ENCODE measurements around the gene ERI3. TPM values are rescaled to one million over a fixed set of nuclear protein-coding genes. Genes with fewer than 3 reads are reported as not detected.

ERI3 gene
- total and polyA plus RNA-seq, 2 of the 13 experiments (the other 11 are each of a cell fraction or from before 2014, with no cell fraction given) = 35.6 to 35.9 TPM

DNA sequence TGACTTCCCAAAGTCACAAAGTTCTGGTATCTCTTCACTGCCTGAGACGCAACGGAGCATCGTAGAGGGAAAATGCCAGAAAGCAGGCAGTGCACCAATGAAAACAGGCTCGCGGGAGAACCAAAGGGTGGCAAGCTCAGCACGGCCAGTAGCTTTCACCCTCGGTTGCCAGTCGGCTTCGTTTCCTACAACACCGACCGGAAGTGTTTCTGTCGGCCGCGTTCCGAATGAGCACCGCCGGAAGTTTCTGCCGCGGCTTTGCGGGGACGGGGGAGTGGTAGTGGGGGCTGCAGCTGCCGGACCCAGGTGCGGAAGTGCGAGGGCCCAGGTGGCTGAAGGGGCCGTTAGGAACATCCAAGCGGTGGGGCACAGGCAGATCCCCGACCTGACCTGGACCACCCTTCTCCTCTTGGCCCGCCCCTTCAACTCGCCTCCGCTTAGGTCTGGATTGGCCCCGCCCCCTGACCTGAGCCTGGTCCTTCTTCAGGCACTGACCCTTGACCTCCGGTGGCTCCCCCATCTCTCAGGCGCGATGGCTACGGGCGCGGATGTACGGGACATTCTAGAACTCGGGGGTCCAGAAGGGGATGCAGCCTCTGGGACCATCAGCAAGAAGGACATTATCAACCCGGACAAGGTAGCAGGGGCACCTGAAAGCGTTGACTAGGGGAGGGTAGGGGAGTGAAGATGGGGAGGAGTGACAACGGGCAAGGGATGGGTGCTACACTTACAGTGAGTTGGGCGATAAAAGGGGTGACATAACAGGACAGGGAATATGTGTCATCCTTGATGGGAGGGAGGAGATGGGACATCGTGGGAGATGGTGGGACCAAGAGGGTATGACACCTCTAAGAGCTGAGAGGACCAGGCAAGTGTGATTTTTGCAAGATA is 141.6 kb downstream of the ERI3 start, which contains the start of gene DMAP1 (continued):
- TF ChIP-seq AGO1 (IDR thresholded peaks at IDR 0.05; ENCODE audit: low read depth, low read length, poor library complexity, severe bottlenecking) = peak; percentile 64
- peak; percentile 94 for TF ChIP-seq YEATS2 (CRISPR knock-in tag; IDR thresholded peaks at IDR 0.05; ENCODE audit: borderline replicate concordance)
- TF ChIP-seq, protein P1, sequence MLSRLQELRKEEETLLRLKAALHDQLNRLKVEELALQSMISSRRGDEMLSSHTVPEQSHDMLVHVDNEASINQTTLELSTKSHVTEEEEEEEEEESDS (CRISPR knock-in tag; IDR thresholded peaks at IDR 0.05; ENCODE audit: borderline replicate concordance) = peak; percentile 91
- peak; percentile 93 for TF ChIP-seq ZNF792 (CRISPR knock-in tag; IDR thresholded peaks at IDR 0.05)
- TF ChIP-seq ZNF747 (CRISPR knock-in tag; IDR thresholded peaks at IDR 0.05; ENCODE audit: borderline replicate concordance) = peak; percentile 42; the same call in 1 of the 2 replicates
- TF ChIP-seq HNF4G (IDR thresholded peaks at IDR 0.05; ENCODE audit: borderline replicate concordance, low read depth, low read length) = peak; percentile 32; the same call in 1 of the 2 replicates
- TF ChIP-seq HNF4G (CRISPR knock-in tag; IDR thresholded peaks at IDR 0.05; ENCODE audit: borderline replicate concordance, low read depth) = peak; percentile 58; the same call in 1 of the 2 replicates
- TF ChIP-seq, protein P2, sequence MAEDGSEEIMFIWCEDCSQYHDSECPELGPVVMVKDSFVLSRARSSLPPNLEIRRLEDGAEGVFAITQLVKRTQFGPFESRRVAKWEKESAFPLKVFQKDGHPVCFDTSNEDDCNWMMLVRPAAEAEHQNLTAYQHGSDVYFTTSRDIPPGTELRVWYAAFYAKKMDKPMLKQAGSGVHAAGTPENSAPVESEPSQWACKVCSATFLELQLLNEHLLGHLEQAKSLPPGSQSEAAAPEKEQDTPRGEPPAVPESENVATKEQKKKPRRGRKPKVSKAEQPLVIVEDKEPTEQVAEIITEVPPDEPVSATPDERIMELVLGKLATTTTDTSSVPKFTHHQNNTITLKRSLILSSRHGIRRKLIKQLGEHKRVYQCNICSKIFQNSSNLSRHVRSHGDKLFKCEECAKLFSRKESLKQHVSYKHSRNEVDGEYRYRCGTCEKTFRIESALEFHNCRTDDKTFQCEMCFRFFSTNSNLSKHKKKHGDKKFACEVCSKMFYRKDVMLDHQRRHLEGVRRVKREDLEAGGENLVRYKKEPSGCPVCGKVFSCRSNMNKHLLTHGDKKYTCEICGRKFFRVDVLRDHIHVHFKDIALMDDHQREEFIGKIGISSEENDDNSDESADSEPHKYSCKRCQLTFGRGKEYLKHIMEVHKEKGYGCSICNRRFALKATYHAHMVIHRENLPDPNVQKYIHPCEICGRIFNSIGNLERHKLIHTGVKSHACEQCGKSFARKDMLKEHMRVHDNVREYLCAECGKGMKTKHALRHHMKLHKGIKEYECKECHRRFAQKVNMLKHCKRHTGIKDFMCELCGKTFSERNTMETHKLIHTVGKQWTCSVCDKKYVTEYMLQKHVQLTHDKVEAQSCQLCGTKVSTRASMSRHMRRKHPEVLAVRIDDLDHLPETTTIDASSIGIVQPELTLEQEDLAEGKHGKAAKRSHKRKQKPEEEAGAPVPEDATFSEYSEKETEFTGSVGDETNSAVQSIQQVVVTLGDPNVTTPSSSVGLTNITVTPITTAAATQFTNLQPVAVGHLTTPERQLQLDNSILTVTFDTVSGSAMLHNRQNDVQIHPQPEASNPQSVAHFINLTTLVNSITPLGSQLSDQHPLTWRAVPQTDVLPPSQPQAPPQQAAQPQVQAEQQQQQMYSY (CRISPR knock-in tag; IDR thresholded peaks at IDR 0.05) = no peak
- TF ChIP-seq, protein P3, sequence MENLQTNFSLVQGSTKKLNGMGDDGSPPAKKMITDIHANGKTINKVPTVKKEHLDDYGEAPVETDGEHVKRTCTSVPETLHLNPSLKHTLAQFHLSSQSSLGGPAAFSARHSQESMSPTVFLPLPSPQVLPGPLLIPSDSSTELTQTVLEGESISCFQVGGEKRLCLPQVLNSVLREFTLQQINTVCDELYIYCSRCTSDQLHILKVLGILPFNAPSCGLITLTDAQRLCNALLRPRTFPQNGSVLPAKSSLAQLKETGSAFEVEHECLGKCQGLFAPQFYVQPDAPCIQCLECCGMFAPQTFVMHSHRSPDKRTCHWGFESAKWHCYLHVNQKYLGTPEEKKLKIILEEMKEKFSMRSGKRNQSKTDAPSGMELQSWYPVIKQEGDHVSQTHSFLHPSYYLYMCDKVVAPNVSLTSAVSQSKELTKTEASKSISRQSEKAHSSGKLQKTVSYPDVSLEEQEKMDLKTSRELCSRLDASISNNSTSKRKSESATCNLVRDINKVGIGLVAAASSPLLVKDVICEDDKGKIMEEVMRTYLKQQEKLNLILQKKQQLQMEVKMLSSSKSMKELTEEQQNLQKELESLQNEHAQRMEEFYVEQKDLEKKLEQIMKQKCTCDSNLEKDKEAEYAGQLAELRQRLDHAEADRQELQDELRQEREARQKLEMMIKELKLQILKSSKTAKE (CRISPR knock-in tag; IDR thresholded peaks at IDR 0.05; ENCODE audit: borderline replicate concordance) = no peak
- TF ChIP-seq, protein P4, sequence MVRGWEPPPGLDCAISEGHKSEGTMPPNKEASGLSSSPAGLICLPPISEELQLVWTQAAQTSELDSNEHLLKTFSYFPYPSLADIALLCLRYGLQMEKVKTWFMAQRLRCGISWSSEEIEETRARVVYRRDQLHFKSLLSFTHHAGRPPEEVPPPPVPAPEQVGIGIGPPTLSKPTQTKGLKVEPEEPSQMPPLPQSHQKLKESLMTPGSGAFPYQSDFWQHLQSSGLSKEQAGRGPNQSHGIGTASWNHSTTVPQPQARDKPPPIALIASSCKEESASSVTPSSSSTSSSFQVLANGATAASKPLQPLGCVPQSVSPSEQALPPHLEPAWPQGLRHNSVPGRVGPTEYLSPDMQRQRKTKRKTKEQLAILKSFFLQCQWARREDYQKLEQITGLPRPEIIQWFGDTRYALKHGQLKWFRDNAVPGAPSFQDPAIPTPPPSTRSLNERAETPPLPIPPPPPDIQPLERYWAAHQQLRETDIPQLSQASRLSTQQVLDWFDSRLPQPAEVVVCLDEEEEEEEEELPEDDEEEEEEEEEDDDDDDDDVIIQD (CRISPR knock-in tag; IDR thresholded peaks at IDR 0.05; ENCODE audit: low read depth) = no peak
- peak; percentile 60; the same call in 1 of the 2 replicates for TF ChIP-seq ZKSCAN1 (IDR thresholded peaks at IDR 0.05; ENCODE audit: low read length)
- TF ChIP-seq CBX1 (IDR thresholded peaks at IDR 0.05; ENCODE audit: low read depth) = peak; percentile 97
- TF ChIP-seq, protein P5, sequence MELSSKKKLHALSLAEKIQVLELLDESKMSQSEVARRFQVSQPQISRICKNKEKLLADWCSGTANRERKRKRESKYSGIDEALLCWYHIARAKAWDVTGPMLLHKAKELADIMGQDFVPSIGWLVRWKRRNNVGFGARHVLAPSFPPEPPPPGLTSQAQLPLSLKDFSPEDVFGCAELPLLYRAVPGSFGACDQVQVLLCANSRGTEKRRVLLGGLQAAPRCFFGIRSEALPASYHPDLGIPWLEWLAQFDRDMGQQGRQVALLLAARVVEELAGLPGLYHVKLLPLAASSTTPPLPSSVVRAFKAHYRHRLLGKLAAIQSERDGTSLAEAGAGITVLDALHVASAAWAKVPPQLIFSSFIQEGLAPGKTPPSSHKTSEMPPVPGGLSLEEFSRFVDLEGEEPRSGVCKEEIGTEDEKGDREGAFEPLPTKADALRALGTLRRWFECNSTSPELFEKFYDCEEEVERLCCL (CRISPR knock-in tag; IDR thresholded peaks at IDR 0.05; ENCODE audit: borderline replicate concordance) = no peak
- TF ChIP-seq ZNF296 (CRISPR knock-in tag; conservative IDR thresholded peaks at IDR 0.05) = 0 out of 2 replicates have a peak, but pooled peaks have one; percentile 52
- no peak for TF ChIP-seq SETDB1 (CRISPR knock-in tag; IDR thresholded peaks at IDR 0.05; ENCODE audit: borderline replicate concordance)
- no peak for TF ChIP-seq PLRG1 (conservative IDR thresholded peaks at IDR 0.05)
- TF ChIP-seq ZBTB38 (CRISPR knock-in tag; IDR thresholded peaks at IDR 0.05) = peak; percentile 48; the same call in 1 of the 2 replicates
- no peak for TF ChIP-seq MLLT10 (CRISPR knock-in tag; IDR thresholded peaks at IDR 0.05)
- TF ChIP-seq ZNF33A (CRISPR knock-in tag; IDR thresholded peaks at IDR 0.05; ENCODE audit: borderline replicate concordance) = no peak
- no peak for TF ChIP-seq ZNF101 (CRISPR knock-in tag; IDR thresholded peaks at IDR 0.05; ENCODE audit: borderline replicate concordance, low read depth)
